ENCODE measurements around the gene GRIA3.

The GRIA3 gene

DNA sequence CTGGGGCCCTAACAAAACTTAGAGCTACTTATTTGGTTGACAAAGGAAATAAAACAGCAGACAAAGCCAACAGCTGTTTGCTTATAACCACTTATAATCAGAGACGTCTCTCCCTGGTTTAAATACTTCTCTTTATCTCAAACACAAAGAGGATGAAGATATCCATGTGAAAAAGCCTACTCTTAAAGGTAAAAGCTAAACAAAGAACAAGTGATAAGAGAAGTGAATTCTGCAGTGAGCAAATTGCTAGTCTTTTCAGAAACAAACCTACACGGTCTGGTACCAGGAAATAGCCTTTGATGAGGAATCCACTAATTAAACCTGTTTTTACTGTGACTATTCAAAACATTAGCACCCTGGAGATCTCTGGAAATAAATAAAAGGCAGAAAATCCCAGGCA, 46.7 kb downstream of the GRIA3 start:
- Histone ChIP-seq H2AFZ (ENCODE audit: low read depth, low read length) (no peak overlapping the region), H3K4me1 (ENCODE audit: insufficient read depth, low read length) (no peaks in the 10 kb centered on the region), H3K27me3 (ENCODE audit: insufficient read depth, low read length, poor library complexity) (no peaks in the 10 kb centered on the region), H3K9me3 (ENCODE audit: insufficient read depth, low read length, severe bottlenecking) (no peaks in the 10 kb centered on the region), H3K9ac (ENCODE audit: low read depth, low read length) (no peak overlapping the region), H3K36me3 (ENCODE audit: insufficient read depth, low read length) (no peaks in the 10 kb centered on the region), H3K27ac (ENCODE audit: low read length) (no peak overlapping the region), H3K4me3 (ENCODE audit: low read depth in 1 of 2, low read length in 2 of 2) (no peak overlapping the region), H3K4me2 (ENCODE audit: insufficient read depth, low read length) (no peak overlapping the region), H4K20me1 (ENCODE audit: insufficient read depth, low read length) (no peaks in the 10 kb centered on the region), H3K79me2 (ENCODE audit: insufficient read depth, low read length) (no peaks in the 10 kb centered on the region)
- ATAC-seq (ENCODE audit: insufficient read depth, low read depth) (no peak), DNase-seq (no peak)
- TF ChIP-seq, protein P1, sequence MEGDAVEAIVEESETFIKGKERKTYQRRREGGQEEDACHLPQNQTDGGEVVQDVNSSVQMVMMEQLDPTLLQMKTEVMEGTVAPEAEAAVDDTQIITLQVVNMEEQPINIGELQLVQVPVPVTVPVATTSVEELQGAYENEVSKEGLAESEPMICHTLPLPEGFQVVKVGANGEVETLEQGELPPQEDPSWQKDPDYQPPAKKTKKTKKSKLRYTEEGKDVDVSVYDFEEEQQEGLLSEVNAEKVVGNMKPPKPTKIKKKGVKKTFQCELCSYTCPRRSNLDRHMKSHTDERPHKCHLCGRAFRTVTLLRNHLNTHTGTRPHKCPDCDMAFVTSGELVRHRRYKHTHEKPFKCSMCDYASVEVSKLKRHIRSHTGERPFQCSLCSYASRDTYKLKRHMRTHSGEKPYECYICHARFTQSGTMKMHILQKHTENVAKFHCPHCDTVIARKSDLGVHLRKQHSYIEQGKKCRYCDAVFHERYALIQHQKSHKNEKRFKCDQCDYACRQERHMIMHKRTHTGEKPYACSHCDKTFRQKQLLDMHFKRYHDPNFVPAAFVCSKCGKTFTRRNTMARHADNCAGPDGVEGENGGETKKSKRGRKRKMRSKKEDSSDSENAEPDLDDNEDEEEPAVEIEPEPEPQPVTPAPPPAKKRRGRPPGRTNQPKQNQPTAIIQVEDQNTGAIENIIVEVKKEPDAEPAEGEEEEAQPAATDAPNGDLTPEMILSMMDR (IDR thresholded peaks at IDR 0.05; ENCODE audit: borderline replicate concordance, extremely low read depth, low read length, poor library complexity, severe bottlenecking): no peak
- TF ChIP-seq EZH2 (IDR thresholded peaks at IDR 0.05; ENCODE audit: borderline replicate concordance, low read depth, low read length, severe bottlenecking): no peak

GRCh38 chrX:123236859-123237258, 52.8 kb downstream of the GRIA3 start:
- Histone ChIP-seq H3K27ac (ENCODE audit: low read length) (no peak overlapping the region), H3K4me2 (ENCODE audit: insufficient read depth, low read length) (no peak overlapping the region), H3K9me3 (ENCODE audit: insufficient read depth, low read length, severe bottlenecking) (no peaks in the 10 kb centered on the region), H3K27me3 (ENCODE audit: insufficient read depth, low read length, poor library complexity) (no peaks in the 10 kb centered on the region), H3K4me3 (ENCODE audit: low read depth in 1 of 2, low read length in 2 of 2) (no peak overlapping the region), H3K9ac (ENCODE audit: low read depth, low read length) (no peak overlapping the region), H3K79me2 (ENCODE audit: insufficient read depth, low read length) (no peaks in the 10 kb centered on the region), H4K20me1 (ENCODE audit: insufficient read depth, low read length) (no peaks in the 10 kb centered on the region), H3K4me1 (ENCODE audit: insufficient read depth, low read length) (no peaks in the 10 kb centered on the region), H3K36me3 (ENCODE audit: insufficient read depth, low read length) (no peaks in the 10 kb centered on the region), H2AFZ (ENCODE audit: low read depth, low read length) (no peak overlapping the region)
- TF ChIP-seq, protein P1 (IDR thresholded peaks at IDR 0.05; ENCODE audit: borderline replicate concordance, extremely low read depth, low read length, poor library complexity, severe bottlenecking): no peak
- no peak for TF ChIP-seq EZH2 (IDR thresholded peaks at IDR 0.05; ENCODE audit: borderline replicate concordance, low read depth, low read length, severe bottlenecking)
- DNase-seq: no peak
- no peak for ATAC-seq (ENCODE audit: insufficient read depth, low read depth)

DNA sequence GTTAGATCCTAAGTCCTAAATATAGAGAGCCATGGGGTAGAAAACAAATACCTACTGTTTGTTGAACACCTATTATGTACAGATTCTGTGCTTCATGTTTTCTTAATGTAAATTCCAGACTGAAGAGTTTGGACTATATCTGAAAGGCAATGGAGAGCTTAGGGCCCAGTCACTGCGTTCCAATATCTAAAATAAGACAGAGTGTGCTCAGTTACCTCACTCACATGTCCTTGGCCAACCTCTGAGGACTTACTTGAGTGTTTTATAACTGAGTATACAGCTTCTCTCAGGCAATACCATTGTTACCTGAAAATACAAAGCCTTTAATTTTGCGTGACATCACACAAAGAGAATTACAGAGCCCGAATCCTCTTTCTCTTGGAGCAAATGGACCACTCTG, 53.2 kb downstream of the GRIA3 start:
- DNase-seq: no peak
- H3K27me3 ChIP-seq (ENCODE audit: insufficient read depth, low read length, poor library complexity): no peaks in the 10 kb centered on the region
- TF ChIP-seq, protein P1 (IDR thresholded peaks at IDR 0.05; ENCODE audit: borderline replicate concordance, extremely low read depth, low read length, poor library complexity, severe bottlenecking): no peak
- TF ChIP-seq EZH2 (IDR thresholded peaks at IDR 0.05; ENCODE audit: borderline replicate concordance, low read depth, low read length, severe bottlenecking): no peak

GRCh38 chrX:123254457-123254856, 70.4 kb downstream of the GRIA3 start:
- H2AFZ ChIP-seq (ENCODE audit: low read depth, low read length): no peak overlapping the region
- H3K79me2 ChIP-seq (ENCODE audit: insufficient read depth, low read length): no peaks in the 10 kb centered on the region
- H3K9ac ChIP-seq (ENCODE audit: low read depth, low read length): no peak overlapping the region
- H3K27me3 ChIP-seq (ENCODE audit: insufficient read depth, low read length, poor library complexity): no peaks in the 10 kb centered on the region
- no peaks in the 10 kb centered on the region for H3K36me3 ChIP-seq (ENCODE audit: insufficient read depth, low read length)
- ATAC-seq (ENCODE audit: insufficient read depth, low read depth): no peak
- TF ChIP-seq EZH2 (IDR thresholded peaks at IDR 0.05; ENCODE audit: borderline replicate concordance, low read depth, low read length, severe bottlenecking): no peak
- TF ChIP-seq, protein P1 (IDR thresholded peaks at IDR 0.05; ENCODE audit: borderline replicate concordance, extremely low read depth, low read length, poor library complexity, severe bottlenecking): no peak
- no peak for DNase-seq
- H3K27ac ChIP-seq (ENCODE audit: low read length): no peak overlapping the region
- H3K4me2 ChIP-seq (ENCODE audit: insufficient read depth, low read length): no peak overlapping the region
- H4K20me1 ChIP-seq (ENCODE audit: insufficient read depth, low read length): no peaks in the 10 kb centered on the region
- no peaks in the 10 kb centered on the region for H3K4me1 ChIP-seq (ENCODE audit: insufficient read depth, low read length)
- H3K9me3 ChIP-seq (ENCODE audit: insufficient read depth, low read length, severe bottlenecking): no peaks in the 10 kb centered on the region
- H3K4me3 ChIP-seq (ENCODE audit: low read depth in 1 of 2, low read length in 2 of 2): no peak overlapping the region

More for the DNA sequence above, 53.2 kb downstream of the GRIA3 start:
- no peak for ATAC-seq (ENCODE audit: insufficient read depth, low read depth)
- Histone ChIP-seq H3K4me1 (ENCODE audit: insufficient read depth, low read length) (no peaks in the 10 kb centered on the region), H2AFZ (ENCODE audit: low read depth, low read length) (no peak overlapping the region), H3K36me3 (ENCODE audit: insufficient read depth, low read length) (no peaks in the 10 kb centered on the region), H3K79me2 (ENCODE audit: insufficient read depth, low read length) (no peaks in the 10 kb centered on the region), H3K4me3 (ENCODE audit: low read depth in 1 of 2, low read length in 2 of 2) (no peak overlapping the region), H3K4me2 (ENCODE audit: insufficient read depth, low read length) (no peak overlapping the region), H4K20me1 (ENCODE audit: insufficient read depth, low read length) (no peaks in the 10 kb centered on the region), H3K9ac (ENCODE audit: low read depth, low read length) (no peak overlapping the region), H3K27ac (ENCODE audit: low read length) (no peak overlapping the region), H3K9me3 (ENCODE audit: insufficient read depth, low read length, severe bottlenecking) (no peaks in the 10 kb centered on the region)

Data from DND-41 (cell line).